ENCODE measurements around the gene GATAD1. TPM values are rescaled to one million over a fixed set of nuclear protein-coding genes. Genes with fewer than 3 reads are reported as not detected.
"Not testable (repeated sequence)": the region's sequence is repeated elsewhere in the genome, so short reads cannot be mapped to it uniquely, and the experiment has no call there.

Gene GATAD1, protein sequence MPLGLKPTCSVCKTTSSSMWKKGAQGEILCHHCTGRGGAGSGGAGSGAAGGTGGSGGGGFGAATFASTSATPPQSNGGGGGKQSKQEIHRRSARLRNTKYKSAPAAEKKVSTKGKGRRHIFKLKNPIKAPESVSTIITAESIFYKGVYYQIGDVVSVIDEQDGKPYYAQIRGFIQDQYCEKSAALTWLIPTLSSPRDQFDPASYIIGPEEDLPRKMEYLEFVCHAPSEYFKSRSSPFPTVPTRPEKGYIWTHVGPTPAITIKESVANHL
- 10 to 100 TPM; 34.3 to 48.7 (median 39.9) TPM for polyA plus RNA-seq (ENCODE audit: insufficient read length in 4 of 4)

DNA sequence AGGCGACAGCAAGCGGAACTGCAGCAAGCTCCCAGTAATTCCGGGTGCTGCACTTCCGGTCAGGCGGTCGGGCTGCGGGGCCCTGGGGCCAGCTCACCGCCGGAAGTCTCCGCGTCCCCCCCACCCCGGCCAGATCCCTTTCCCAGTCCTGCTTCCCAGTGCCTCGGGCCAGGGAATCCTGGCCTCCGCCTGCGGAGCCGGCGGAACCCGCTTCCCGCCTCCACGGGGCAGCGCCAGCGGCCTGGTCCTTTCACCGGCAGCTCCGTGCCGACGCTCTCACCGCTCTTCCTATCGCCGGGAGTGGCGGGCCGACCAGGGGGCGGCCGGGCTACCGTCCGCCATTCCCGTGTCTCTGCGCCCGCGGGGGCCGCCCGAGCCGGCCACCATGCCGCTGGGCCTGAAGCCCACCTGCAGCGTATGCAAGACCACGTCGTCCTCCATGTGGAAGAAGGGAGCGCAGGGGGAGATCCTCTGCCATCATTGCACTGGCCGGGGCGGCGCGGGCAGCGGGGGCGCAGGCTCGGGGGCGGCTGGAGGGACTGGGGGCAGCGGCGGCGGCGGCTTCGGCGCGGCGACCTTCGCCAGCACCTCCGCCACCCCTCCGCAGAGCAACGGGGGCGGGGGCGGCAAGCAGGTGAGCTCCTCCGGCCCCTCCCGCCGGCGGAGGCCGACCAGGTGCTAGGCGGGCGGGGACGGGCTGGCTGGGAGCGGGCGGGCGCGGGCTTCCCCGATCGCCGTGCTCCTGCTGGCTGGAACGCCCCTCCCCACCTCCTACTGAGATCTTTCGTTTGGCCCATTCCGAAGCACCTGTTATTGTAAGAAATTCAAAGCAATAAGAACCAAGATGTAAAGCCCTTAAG, at the start of gene GATAD1:
Gene GATAD1, plus strand, starts transcription at position 138 of the 860 bp plus-strand sequence. Its CDS starts 248 bp downstream, at position 386.
- DNase-seq (ENCODE audit: low read depth in 4 of 4, low spot score in 3 of 4) = peak; percentile 82 to 88 (median 86)

DNA sequence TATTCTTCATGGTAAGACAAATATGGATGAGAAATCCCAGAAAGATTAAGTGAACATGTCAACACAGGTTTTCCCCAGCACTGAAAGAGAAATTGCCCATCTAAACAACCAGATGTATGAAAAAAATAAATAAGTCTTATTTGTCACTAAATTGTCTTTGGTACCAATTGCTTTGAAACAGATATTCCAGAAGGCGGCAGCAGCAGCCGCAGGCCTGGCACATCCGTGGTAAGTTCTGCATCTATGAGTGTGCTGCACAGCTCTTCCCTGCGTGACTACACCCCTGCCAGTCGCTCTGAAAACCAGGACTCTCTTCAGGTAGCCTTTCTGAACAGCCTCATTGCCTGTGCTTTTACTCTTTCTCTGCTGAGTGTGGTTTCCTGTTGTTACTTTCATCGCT, 49.7 kb upstream of the GATAD1 start:
- DNase-seq (ENCODE audit: low read depth in 4 of 4, low spot score in 3 of 4) = no peak

DNA sequence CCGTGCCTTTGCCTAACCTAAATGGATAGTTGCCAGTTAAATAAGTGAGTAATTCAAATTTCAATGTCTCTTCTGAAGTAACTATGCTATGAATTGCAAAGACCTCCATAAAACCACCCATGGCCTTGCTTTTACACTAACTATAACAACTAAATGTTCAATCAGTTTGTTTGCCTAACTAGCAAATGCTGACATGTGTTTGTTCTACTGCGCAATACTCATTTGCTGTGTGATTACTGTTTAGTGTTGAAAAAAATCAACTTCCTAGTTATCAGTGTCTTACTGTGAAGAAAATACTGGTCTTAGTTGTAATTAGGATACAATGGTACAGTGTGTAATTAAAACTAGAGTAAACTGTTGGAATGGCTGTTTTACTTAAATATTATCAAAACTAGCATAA, 47.3 kb upstream of the GATAD1 start:
- DNase-seq (ENCODE audit: low read depth in 4 of 4, low spot score in 3 of 4) = no peak

DNA sequence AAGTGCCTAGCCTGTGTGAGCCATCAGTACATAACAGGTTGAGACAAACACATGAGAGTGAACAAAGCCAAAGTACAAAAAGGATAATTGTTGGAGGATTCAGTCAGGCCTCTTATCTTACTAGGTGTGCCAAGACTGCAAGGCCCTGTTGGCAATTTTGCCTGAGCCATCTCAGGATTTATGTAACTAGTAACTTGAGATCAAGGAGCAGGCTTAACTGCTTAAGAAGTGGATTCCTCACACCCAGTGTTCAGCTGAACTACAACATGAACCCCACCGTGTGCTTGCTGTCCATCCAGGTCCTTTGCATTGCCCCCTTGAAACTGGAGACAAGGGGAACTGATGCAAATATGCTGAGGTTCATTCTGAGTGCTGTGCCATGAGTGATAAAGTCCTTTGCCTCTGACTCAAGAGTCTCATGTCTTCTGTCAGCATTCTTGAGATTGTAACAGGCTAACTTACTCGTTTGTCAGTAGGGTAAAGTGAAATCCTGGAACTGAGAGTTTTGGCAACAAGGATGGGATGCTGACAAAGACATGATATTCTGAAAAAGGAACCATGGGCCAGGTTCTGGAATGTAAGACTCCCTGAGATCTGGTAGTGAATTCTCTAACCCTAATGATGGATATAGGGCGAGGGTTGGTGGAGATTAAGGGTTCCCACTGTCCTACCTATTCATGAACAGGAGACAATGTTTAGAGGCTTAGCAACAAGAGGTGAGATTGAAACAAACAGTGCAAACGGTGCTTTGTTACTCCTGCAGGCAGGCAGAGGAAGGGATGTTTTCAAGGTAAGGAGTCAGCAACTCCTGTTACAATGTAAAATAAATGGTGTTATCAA, 44.1 kb upstream of the GATAD1 start:
- DNase-seq (ENCODE audit: low read depth in 4 of 4, low spot score in 3 of 4) = no peak

DNA sequence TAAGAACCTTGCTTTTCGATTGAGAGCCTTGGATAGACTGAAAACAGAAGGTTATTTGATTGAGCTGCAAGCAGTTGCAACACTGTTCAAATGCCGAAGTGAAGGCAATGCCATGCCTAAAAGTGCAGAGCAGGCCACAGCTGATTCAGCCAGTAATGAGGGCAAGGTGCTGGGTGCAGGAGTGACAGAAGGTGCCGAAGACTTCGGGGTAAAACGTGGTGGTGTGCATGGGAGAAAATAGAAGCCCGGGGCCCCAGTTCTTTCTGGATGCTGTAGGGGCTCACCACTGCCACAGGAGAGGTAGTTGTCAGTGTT, 43.6 kb upstream of the GATAD1 start:
- no peak for DNase-seq (ENCODE audit: low read depth in 4 of 4, low spot score in 3 of 4)

DNA sequence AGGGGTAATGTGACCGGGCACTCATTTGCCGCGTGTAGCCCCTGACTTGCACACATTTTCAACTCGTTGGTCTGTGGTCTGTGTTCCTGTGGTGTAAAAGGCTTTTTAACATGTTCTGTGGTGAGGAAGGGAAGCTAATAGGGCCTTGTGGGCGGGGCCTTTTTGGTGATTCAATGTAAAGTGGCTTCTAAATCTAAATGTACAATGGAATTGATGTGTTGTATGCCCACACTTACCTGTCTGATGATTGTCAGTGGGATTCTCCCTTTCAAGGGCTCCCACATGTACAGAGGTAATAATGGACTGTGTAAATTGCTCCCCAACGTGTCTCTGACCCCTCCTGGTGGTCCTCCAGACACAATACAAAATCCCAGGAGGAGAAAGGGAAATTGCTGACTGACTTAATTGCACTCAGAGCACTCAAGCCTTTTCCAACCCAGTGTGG, 43.1 kb upstream of the GATAD1 start:
- DNase-seq (ENCODE audit: low read depth in 4 of 4, low spot score in 3 of 4) = no peak

DNA sequence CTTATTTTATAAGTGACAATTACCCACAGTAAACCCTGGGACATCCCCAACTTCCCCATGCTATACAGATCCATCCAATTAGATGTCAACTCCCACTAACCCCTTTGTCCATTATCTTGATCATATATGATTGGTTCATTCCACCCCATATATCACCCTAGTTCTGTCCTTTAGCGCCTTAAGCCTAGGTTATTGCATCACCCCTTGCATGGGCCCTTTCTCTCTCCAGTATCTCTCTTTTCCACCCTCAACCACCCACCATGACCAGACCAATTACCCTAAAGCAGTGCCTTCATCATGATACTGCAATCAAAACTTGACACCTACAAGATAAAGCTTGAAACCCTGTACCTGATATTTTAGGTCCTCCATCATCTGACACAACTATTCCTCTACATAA, 37.9 kb upstream of the GATAD1 start:
- DNase-seq (ENCODE audit: low read depth in 4 of 4, low spot score in 3 of 4) = no peak

DNA sequence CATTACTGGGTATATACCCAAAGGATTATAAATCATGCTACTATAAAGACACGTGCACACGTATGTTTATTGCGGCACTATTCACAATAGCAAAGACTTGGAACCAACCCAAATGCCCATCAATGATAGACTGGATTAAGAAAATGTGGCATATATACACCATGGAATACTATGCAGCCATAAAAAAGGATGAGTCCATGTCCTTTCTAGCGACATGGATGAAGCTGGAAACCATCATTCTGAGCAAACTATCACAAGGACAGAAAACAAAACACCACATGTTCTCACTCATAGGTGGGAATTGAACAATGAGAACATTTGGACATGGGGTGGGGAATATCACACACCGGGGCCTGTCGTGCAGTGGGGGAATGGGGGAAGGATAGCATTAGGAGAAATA, 37.1 kb upstream of the GATAD1 start:
- not testable (repeated sequence) for DNase-seq (ENCODE audit: low read depth in 4 of 4, low spot score in 3 of 4)

DNA sequence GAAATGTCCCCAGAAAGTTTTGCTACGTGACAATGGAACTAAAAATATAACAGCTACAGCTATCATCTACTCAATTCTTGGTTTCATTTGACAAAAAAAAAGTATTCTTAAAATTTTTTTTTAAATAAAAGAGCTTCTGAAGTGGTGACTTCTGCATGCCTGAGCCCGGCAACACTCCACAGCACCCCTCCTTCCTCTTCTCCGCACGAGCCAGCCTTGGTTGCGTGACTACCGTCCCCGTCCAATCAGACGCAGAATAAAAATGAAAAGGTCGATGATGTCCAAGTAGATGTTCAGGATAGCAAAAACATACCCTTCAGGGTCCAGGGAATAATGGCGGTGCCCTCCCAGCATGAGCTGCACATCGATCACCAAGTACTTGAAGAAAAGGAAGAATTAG, 34.5 kb upstream of the GATAD1 start:
- no peak for DNase-seq (ENCODE audit: low read depth in 4 of 4, low spot score in 3 of 4)

DNA sequence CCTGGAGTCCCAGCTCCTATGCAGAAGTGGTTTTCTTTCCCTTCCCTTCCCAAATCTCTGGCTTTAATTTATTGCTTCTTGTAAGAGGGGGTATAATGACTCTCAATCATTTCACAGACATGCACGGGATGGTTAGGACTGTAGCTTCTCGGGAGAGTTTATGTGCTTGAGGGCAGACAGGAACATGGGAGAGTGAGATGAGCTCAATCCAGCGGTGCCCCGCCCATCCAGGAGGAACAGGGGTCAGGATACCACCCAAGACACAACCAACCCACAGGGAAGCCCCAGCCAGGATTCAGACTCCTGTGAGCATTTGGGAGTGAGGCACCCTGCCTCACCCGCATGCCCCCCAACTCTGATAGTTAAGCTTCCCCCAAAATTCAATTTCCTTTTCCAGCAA, 33.7 kb upstream of the GATAD1 start:
- no peak for DNase-seq (ENCODE audit: low read depth in 4 of 4, low spot score in 3 of 4)

DNA sequence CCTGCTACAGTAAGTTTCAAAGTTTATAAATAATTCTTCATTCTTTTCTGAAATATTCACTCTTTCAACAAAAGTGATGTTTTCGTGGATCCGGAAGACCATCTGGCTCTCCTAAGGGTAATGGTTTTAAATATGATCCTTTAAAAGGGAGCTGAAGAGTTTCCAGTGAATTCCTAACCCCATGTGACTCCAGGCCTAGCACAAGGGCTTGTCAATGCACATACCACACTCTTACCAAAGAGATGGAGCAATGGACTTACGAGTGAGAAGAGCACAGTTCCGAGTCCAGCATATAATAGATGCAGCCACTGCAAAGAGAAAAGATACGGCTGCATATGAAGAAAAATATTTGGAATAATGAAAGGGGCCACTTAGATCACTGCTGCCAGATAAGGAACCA, 32.1 kb upstream of the GATAD1 start:
- no peak for DNase-seq (ENCODE audit: low read depth in 4 of 4, low spot score in 3 of 4)

DNA sequence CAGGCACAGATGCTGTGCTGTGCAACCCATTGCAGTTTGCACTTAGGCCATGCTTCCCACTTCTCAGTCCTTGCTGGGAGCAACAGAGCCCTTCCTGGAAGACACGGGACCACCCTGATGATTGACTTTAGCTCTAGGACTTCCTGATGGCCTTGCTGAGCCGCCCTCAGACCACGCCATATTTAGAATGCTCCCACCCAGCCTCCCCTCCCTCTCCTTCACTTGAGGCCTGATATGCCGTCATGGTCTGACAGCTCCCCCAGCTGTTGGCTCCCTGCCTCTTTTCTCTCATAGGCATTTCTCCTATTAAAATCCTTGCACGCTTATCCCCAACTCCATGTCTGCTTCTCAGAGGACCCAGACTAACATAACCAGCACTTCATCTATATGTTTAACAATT, 29.4 kb upstream of the GATAD1 start:
- DNase-seq (ENCODE audit: low read depth in 4 of 4, low spot score in 3 of 4) = no peak

DNA sequence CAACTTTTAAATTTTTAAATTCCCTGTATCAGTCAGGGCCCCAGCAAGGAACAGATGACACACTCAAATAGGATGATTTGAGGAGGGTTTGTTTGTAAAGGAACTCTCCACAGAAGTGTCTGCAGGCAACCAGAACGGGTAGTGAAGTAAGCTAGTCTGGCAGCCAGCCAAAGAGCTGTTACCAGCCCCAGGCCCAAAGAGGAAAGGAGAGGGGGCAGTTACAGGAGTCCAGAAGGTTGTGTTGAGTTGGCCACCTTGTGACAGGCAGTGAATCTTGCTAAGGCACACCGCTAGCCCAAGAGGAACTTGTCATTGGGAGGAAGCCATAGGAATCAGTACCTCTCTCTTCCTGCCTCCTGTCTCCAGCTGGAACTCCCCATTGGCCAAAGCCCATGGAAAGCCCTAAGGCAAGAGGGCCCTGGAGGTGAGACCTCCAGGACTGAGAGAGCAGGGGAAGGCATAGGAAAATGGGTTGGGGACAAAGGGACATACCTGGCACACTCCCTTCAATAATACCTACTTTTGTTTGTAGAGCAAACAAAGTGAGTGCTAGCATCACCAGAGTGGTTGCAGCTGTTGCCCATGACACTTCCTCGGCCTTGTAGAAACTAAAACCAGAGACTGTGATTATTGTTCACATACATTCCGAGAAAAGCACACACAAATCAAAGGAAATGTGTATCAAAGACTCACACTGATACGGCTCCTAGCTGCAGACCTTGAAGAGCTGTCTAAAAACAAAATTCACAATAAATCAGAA, 25.4 kb upstream of the GATAD1 start:
- DNase-seq (ENCODE audit: low read depth in 4 of 4, low spot score in 3 of 4) = peak in 3 of 4 donors; percentile 14 to 27 (median 23)

DNA sequence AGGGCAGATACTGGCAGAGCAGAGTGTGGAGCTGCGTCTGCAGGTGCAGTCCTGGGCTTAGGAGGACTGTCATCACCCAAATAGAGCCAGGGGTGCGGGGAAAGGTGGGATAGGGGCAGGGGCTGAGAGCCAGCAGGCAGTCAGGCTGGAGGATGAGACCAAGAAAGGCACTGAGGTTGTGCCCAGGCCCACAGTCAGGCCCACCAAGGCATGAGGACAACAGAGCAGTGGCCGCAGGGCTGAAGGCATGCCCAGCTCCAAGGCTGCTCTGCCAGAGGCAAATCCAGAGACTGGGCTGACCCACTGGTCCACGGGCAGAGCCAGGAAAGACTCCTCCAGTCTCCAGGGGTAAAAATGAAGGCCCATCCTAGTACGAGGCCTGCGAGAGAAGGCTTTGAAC, 24.4 kb upstream of the GATAD1 start:
- DNase-seq (ENCODE audit: low read depth in 4 of 4, low spot score in 3 of 4) = no peak

DNA sequence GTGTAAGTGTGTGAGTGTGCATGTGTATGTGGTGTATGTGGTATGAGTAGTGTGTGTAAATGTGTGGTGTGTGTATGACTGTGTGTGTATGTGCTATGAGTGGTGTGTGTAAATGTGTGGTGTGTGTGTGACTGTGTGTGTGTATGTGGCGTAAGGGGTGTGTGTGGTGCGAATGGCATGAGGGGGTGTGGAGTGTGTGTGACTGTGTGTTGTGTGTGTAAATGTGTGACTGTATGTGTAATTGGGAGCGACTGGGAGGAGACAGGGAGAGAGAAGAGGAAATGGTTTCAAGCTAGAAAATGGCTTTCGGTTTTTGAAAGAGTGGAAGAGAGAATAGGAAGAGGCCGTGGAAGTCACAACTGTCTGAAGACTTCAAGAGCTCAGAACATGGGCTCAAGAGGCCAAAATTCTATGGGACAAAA, 23.6 kb upstream of the GATAD1 start:
- DNase-seq (ENCODE audit: low read depth in 4 of 4, low spot score in 3 of 4) = no peak

DNA sequence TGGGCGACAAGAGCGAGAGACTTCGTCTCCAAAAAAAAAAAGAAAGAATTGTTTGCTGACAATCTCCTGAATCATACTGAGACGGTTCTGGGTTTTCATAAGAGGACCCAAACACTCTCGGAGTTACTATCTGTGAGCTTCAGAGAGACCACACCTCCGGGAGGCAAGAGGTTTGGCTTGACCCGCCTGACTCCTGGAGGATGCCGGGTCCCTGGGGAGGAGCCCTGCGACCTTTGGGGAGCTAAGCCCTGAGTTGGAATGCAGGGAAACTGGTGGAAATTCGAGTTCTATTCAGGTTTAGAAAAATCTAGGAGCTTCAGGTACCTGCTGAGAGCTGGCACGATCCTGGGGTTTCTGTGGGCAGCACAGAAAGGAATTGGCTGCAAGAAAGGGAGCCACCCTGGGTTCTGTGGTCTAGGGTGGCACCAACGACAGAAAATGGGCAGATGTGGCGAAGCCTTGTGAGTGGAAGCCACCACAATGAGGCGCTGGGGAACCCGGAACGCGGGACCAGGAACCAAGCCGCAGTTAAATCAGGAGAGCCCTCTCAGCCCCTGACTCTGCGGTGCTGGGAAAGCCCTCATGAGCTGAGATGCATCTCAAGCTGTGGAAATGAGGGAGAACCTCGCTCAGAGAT, 21.9 kb upstream of the GATAD1 start:
- no peak for DNase-seq (ENCODE audit: low read depth in 4 of 4, low spot score in 3 of 4)

DNA sequence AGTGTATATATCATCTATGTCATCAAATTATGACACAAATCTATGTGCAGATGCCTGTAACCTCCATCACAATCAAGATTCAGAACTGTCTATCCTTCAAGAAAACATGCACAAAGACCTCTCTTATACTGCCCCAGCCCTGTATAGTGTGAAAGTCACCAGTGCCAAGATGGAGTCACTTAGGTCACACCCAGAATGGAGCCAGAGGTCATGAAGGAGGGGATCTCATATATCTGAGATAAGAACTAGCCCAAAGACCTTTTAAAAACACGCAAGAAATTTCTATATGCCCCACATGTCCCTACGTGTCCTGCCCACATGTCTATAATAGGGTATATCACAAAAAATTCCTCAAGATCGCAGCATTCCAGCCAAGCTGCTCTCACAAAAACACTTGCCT, 20.1 kb upstream of the GATAD1 start:
- DNase-seq (ENCODE audit: low read depth in 4 of 4, low spot score in 3 of 4) = no peak

DNA sequence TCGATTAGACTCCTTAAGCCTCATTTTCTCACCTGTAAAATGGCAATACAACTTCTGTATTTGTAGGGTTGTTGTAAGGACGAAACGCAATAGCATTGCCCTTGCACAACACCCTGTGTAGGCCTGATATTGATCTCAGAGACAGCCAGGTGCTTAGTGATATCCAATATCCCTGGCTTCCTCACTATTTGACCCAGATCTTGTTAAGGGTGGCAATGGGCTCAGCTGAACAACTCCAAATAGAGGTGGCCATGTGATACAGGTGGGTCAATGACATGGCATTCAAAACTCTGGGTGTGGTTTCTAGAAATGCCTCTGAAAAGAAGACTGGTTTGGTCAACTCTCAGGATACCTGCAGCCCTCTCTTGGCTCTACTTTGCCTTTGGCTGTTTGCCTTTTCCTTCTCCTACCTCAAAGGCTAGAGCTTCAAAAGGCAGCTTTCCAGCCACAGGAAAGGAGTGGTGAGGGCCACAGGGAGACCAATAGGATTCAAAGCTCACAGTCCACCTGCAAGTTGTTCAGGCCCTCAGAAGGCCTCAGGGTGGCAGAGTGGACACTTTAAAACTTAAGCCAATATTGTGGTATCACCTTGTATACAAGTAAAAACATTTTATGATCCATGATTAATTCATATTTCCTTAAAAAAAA, 14.9 kb upstream of the GATAD1 start:
- no peak for DNase-seq (ENCODE audit: low read depth in 4 of 4, low spot score in 3 of 4)

DNA sequence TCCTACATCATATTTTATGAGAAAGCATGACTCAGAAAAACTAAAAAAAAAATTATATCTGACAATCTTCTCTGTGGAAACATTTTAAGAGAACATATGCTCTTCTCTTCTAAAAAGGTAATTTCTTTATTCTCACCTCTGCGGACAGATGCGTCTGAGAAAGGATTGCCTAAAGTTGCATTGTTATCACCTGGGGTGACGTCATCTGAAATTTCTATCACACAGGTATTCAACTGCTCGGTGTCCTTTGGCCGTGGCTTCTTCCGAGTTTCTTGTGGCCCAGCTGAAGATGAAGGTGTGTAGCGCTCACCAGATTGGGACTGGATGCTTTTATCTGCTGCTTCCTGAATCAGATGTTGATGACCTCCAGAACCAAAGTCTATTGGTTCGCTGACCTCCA, 14.3 kb upstream of the GATAD1 start:
- DNase-seq (ENCODE audit: low read depth in 4 of 4, low spot score in 3 of 4) = no peak
